ENCODE measurements around the gene PALD1. TPM values are rescaled to one million over a fixed set of nuclear protein-coding genes. Genes with fewer than 3 reads are reported as not detected.
"Not testable (repeated sequence)": the region's sequence is repeated elsewhere in the genome, so short reads cannot be mapped to it uniquely, and the experiment has no call there.

The PALD1 gene
- total and polyA plus RNA-seq, 4 experiments from 2014 or later, result not detected

DNA sequence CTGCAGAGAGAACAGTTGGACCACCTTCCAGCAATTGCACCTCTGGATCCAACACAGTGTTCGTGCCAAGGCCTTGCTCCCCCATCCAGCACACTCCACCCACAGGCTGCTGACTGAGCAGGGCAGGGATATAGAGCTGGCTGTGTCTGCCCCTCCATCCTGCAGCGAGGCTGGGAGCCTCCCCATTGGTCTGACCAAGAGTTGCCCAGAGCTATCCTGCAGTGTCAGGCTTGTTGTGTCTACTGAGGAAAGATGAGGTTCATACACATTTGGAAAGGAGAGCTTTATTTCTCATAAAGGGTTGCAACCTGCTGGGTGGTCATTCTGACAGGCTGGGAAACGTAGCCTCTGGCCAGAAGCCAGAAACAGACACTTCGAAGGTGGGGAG lies 96.9 kb downstream of the PALD1 start:
- no peak for DNase-seq
- intact Hi-C loops (cut with micrococcal nuclease), result no loop called here
- Mint-ChIP-seq H3K27me3 (no peaks in the 10 kb centered on the region), H3K36me3 (no peaks in the 10 kb centered on the region), H3K4me1 (peaks cover 34 to 55% (median 45%) of the 10 kb centered on the region in 4 donors), H3K27ac (peak overlapping the region in 6 of 7 donors; percentile 42 to 93 (median 76)), H3K9me3 (no peaks in the 10 kb centered on the region), H3K4me3 (peak overlapping the region in 4 of 8 donors; percentile 35 to 74 (median 52))
- no peaks in the 10 kb centered on the region for H3K9me3 ChIP-seq (ENCODE audit: control insufficient read depth in 1 of 2, low read length in 2 of 2)
- no peaks in the 10 kb centered on the region for H3K27me3 ChIP-seq (ENCODE audit: insufficient read depth, low read length)
- H3K36me3 ChIP-seq (ENCODE audit: insufficient read depth, low read length), result no peaks in the 10 kb centered on the region
- CTCF ChIA-PET (ENCODE audit: partially characterized antibody), result interaction anchor here (0.9 to 1.5 kb wide), 3 partner anchors 15 to 184 kb away, joined by 3 to 6 read pairs (median 3); no protein-coding TSS in a partner anchor
- peaks cover 49% of the 10 kb centered on the region for H3K4me1 ChIP-seq (ENCODE audit: insufficient read depth, low read length)
- no peak overlapping the region for H3K4me3 ChIP-seq (ENCODE audit: low read length in 2 of 2)
- H3K27ac ChIP-seq (ENCODE audit: low read depth, low read length), result no peak overlapping the region
- POLR2A ChIA-PET (ENCODE audit: partially characterized antibody), result interaction anchor here (1.7 kb wide), 1 partner anchor 27 kb away, joined by 8 read pairs; the partner anchor contains the start of gene PRF1

DNA sequence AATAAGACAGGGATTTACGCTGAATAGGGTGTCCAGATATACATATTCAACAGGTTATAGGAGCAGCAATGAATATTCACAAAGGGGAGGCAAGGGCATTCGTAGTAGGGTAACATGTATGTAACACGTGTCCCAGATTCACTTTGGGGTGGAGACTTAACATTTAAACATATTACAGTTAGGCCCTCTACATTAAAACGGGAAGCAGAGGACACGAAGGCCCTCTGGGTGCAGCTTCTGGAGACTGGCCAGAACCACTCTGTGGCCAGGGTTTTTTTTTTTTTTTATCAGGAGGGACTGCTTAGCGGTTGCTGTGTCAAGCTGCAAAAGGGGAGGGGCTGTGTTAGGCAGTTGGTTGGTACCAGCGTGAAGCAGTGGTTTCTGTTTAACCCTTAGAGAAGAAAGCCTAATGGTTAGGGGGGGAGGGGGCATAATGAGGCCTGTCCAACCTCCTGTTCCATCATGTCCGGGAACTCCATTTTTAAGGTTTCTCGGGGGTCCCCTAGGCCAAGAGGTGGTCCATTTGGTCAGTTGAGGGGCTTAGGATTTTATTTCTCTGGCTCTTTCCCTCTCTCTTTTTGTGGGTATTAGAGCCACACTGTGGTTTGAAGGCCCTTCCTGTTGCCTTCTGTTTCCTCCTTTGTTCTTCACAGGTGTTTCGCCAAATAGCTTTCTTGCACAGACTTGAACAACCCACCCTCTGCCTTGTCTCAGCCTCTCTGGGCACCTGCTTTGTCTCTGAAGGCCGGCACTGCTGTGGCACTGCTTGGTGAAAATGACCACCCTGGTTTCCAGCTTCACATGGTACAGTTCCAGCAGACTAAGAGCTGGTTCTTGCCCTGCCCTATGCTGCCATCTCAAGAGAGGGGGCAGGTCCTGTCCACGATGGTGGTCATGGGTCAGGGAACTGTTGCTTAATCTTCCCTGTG lies 97.6 kb downstream of the PALD1 start:
- POLR2A ChIA-PET (ENCODE audit: partially characterized antibody), result interaction anchor here (0.9 to 1.7 kb wide), 3 partner anchors 9 to 171 kb away, joined by 3 to 8 read pairs (median 3); partner anchors contain the start of gene PRF1
- intact Hi-C loops (cut with micrococcal nuclease), result no loop called here
- peak overlapping the region in 7 of 8 donors; percentile 33 to 74 (median 51) for H3K4me3 Mint-ChIP-seq
- Histone ChIP-seq H3K36me3 (ENCODE audit: insufficient read depth, low read length) (no peaks in the 10 kb centered on the region), H3K27me3 (ENCODE audit: insufficient read depth, low read length) (no peaks in the 10 kb centered on the region), H3K9me3 (ENCODE audit: control insufficient read depth in 1 of 2, low read length in 2 of 2) (no peaks in the 10 kb centered on the region), H3K4me1 (ENCODE audit: insufficient read depth, low read length) (peaks cover 49% of the 10 kb centered on the region), H3K4me3 (ENCODE audit: low read length in 2 of 2) (no peak overlapping the region), H3K27ac (ENCODE audit: low read depth, low read length) (no peak overlapping the region)
- peaks cover 34 to 54% (median 45%) of the 10 kb centered on the region in 4 donors for H3K4me1 Mint-ChIP-seq
- no peaks in the 10 kb centered on the region for H3K36me3 Mint-ChIP-seq
- CTCF ChIA-PET (ENCODE audit: partially characterized antibody), result interaction anchor here (0.9 to 1.5 kb wide), 3 partner anchors 16 to 183 kb away, joined by 3 to 6 read pairs (median 3); no protein-coding TSS in a partner anchor
- H3K27me3 Mint-ChIP-seq, result no peaks in the 10 kb centered on the region
- DNase-seq, result peak in 4 of 5 donors; percentile 11 to 35 (median 21)
- H3K9me3 Mint-ChIP-seq, result no peaks in the 10 kb centered on the region
- peak overlapping the region; percentile 45 to 93 (median 79) for H3K27ac Mint-ChIP-seq

GRCh38 chr10:70576803-70577517 lies 98.4 kb downstream of the PALD1 start:
- Histone ChIP-seq H3K27me3 (ENCODE audit: insufficient read depth, low read length) (no peaks in the 10 kb centered on the region), H3K4me3 (ENCODE audit: low read length in 2 of 2) (no peak overlapping the region), H3K4me1 (ENCODE audit: insufficient read depth, low read length) (peaks cover 49% of the 10 kb centered on the region), H3K27ac (ENCODE audit: low read depth, low read length) (no peak overlapping the region), H3K36me3 (ENCODE audit: insufficient read depth, low read length) (no peaks in the 10 kb centered on the region), H3K9me3 (ENCODE audit: control insufficient read depth in 1 of 2, low read length in 2 of 2) (no peaks in the 10 kb centered on the region)
- ChIA-PET CTCF (ENCODE audit: partially characterized antibody) (no interaction called here), POLR2A (ENCODE audit: partially characterized antibody) (interaction anchor here (0.9 to 1.9 kb wide), 3 partner anchors 10 to 172 kb away, joined by 3 to 7 read pairs (median 3); no protein-coding TSS in a partner anchor)
- Mint-ChIP-seq H3K4me1 (peaks cover 34 to 54% (median 45%) of the 10 kb centered on the region in 4 donors), H3K4me3 (peak overlapping the region; percentile 28 to 75 (median 60)), H3K36me3 (no peaks in the 10 kb centered on the region), H3K27me3 (no peaks in the 10 kb centered on the region), H3K27ac (peak overlapping the region; percentile 72 to 88 (median 79)), H3K9me3 (no peaks in the 10 kb centered on the region)
- intact Hi-C loops (cut with micrococcal nuclease), result no loop called here
- DNase-seq, result no peak

DNA sequence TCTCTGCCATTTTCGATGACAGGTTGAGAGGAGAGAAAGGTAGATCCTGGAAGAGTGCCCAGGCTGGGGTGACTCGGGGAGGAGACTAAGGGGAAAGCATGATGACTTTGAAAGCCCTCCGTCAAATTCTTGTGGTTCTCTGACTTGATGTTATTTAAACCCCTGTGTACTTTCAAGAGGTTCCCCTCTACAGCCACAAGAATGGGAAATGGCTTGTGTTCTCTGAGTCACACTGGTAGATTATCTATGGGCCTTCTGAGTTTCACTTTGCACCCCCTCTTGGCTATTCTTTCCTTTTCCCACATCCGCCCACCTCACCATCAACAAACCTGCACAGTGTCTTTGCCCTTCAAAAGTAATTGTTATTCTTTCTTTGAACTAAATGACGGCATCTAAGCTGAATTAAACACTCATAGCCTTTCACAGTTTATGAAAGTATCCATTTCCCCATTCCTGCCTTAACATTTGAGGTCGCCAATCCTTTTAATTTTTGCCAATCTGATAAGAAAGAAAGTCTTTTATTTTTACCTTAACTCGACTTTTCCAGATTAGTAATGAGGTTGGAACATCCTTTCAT lies 99.9 kb downstream of the PALD1 start:
- CTCF ChIA-PET (ENCODE audit: partially characterized antibody), result interaction anchor here (0.8 to 1.0 kb wide), 3 partner anchors 13 to 29 kb away, joined by 3 to 6 read pairs (median 4); no protein-coding TSS in a partner anchor
- POLR2A ChIA-PET (ENCODE audit: partially characterized antibody), result interaction anchor here (0.8 to 3.0 kb wide), 3 partner anchors 13 to 34 kb away, joined by 4 to 28 read pairs (median 7); partner anchors contain the start of gene PRF1
- H3K27me3 ChIP-seq (ENCODE audit: insufficient read depth, low read length), result no peaks in the 10 kb centered on the region
- H3K4me3 Mint-ChIP-seq, result peak overlapping the region; percentile 3 to 75 (median 56)
- peak overlapping the region; percentile 9 for H3K27ac ChIP-seq (ENCODE audit: low read depth, low read length)
- H3K36me3 ChIP-seq (ENCODE audit: insufficient read depth, low read length), result no peaks in the 10 kb centered on the region
- no peaks in the 10 kb centered on the region for H3K9me3 ChIP-seq (ENCODE audit: control insufficient read depth in 1 of 2, low read length in 2 of 2)
- H3K9me3 Mint-ChIP-seq, result no peaks in the 10 kb centered on the region
- H3K27ac Mint-ChIP-seq, result peak overlapping the region; percentile 77 to 88 (median 84)
- intact Hi-C loops (cut with micrococcal nuclease), result loop anchor here (1.0 to 2.0 kb wide), 2 partner anchors 19 to 24 kb away; partner anchors contain the start of gene PRF1
- H3K4me1 Mint-ChIP-seq, result peaks cover 33 to 50% (median 45%) of the 10 kb centered on the region in 4 donors
- peaks cover 49% of the 10 kb centered on the region for H3K4me1 ChIP-seq (ENCODE audit: insufficient read depth, low read length)
- no peaks in the 10 kb centered on the region for H3K27me3 Mint-ChIP-seq
- H3K4me3 ChIP-seq (ENCODE audit: low read length in 2 of 2), result no peak overlapping the region
- DNase-seq, result peak; percentile 70 to 86 (median 73)
- no peaks in the 10 kb centered on the region for H3K36me3 Mint-ChIP-seq

DNA sequence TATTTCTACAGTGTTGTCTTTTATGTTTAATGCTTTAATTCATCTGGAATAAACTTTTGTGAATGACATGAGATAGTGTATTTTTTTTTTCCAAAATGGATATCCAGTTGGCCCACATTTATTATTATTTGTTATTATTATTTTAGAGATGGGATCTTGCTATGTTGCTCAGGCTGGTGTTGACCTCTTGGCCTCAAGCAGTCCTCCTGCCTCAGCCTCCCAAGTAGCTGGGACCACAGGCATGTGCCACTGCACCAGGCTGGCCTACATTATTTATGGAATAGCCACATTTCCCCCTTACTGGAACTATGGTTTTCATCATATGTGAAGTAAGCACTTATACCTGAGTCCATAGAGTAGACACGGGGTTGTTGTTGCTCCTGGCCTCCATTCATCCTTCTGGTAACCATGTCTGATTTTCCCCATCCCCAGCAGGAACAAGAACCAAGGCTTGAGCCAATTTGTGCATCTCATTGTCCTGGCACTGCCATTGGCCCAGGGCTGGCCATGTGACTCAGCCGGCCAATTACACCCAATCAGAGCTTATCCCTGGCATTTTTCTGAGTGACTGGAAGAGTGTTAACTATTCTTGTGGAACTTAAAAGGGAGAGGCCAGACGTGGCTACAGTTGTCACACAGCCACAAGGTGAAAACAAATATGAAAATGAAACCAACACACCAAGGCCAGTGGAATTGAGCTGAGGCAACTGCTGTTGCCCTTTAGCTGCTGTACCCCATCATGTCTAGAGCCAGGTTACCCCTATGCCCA lies 100.9 kb downstream of the PALD1 start:
- Mint-ChIP-seq H3K4me3 (peak overlapping the region in 7 of 8 donors; percentile 32 to 79 (median 63)), H3K4me1 (peaks cover 33 to 50% (median 45%) of the 10 kb centered on the region in 4 donors), H3K36me3 (no peaks in the 10 kb centered on the region), H3K27ac (peak overlapping the region; percentile 54 to 94 (median 85)), H3K9me3 (no peaks in the 10 kb centered on the region), H3K27me3 (no peaks in the 10 kb centered on the region)
- CTCF ChIA-PET (ENCODE audit: partially characterized antibody), result no interaction called here
- DNase-seq, result peak in 2 of 5 donors; percentile 7 to 22
- Histone ChIP-seq H3K27me3 (ENCODE audit: insufficient read depth, low read length) (no peaks in the 10 kb centered on the region), H3K9me3 (ENCODE audit: control insufficient read depth in 1 of 2, low read length in 2 of 2) (no peaks in the 10 kb centered on the region), H3K36me3 (ENCODE audit: insufficient read depth, low read length) (no peaks in the 10 kb centered on the region), H3K4me1 (ENCODE audit: insufficient read depth, low read length) (peaks cover 49% of the 10 kb centered on the region), H3K4me3 (ENCODE audit: low read length in 2 of 2) (no peak overlapping the region), H3K27ac (ENCODE audit: low read depth, low read length) (no peak overlapping the region)
- intact Hi-C loops (cut with micrococcal nuclease), result loop anchor here (2.0 kb wide), 1 partner anchor 23 kb away; the partner anchor contains the start of gene PRF1
- POLR2A ChIA-PET (ENCODE audit: partially characterized antibody), result interaction anchor here (1.9 to 3.0 kb wide), 2 partner anchors 12 to 24 kb away, joined by 7 to 28 read pairs; partner anchors contain the start of gene PRF1

DNA sequence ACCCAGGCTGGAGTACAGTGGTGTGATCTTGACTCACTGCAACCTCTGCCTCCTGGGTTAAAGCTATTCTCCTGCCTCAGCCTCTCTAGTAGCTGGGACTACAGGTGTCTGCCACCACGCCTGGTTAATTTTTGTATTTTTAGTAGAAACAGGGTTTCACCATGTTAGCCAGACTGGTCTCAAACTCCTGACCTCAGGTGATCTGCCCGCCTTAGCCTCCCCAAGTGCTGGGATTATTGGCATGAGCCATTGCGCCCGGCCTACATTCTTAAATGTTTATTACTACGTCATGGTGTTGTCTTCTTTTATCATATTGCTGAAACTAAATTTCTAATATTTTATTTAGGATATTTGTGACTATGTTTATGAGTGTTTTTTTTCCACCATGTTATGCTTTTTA lies 102.6 kb downstream of the PALD1 start:
- intact Hi-C loops (cut with micrococcal nuclease), result not testable (repeated sequence)

More for the DNA sequence above, 102.6 kb downstream of the PALD1 start:
- H3K4me1 ChIP-seq (ENCODE audit: insufficient read depth, low read length), result peaks cover 43% of the 10 kb centered on the region
- DNase-seq; H3K4me3 ChIP-seq (ENCODE audit: low read length in 2 of 2); POLR2A ChIA-PET (ENCODE audit: partially characterized antibody); H3K36me3 Mint-ChIP-seq; H3K9me3 Mint-ChIP-seq; CTCF ChIA-PET (ENCODE audit: partially characterized antibody); H3K27ac Mint-ChIP-seq; H3K36me3 ChIP-seq (ENCODE audit: insufficient read depth, low read length); H3K9me3 ChIP-seq (ENCODE audit: control insufficient read depth in 1 of 2, low read length in 2 of 2); H3K4me3 Mint-ChIP-seq; H3K27ac ChIP-seq (ENCODE audit: low read depth, low read length); H3K27me3 Mint-ChIP-seq; H3K27me3 ChIP-seq (ENCODE audit: insufficient read depth, low read length): not testable (repeated sequence)
- peaks cover 29 to 41% (median 38%) of the 10 kb centered on the region in 4 donors for H3K4me1 Mint-ChIP-seq
